ENCODE results near the gene GSG1L.

GSG1L gene

DNA sequence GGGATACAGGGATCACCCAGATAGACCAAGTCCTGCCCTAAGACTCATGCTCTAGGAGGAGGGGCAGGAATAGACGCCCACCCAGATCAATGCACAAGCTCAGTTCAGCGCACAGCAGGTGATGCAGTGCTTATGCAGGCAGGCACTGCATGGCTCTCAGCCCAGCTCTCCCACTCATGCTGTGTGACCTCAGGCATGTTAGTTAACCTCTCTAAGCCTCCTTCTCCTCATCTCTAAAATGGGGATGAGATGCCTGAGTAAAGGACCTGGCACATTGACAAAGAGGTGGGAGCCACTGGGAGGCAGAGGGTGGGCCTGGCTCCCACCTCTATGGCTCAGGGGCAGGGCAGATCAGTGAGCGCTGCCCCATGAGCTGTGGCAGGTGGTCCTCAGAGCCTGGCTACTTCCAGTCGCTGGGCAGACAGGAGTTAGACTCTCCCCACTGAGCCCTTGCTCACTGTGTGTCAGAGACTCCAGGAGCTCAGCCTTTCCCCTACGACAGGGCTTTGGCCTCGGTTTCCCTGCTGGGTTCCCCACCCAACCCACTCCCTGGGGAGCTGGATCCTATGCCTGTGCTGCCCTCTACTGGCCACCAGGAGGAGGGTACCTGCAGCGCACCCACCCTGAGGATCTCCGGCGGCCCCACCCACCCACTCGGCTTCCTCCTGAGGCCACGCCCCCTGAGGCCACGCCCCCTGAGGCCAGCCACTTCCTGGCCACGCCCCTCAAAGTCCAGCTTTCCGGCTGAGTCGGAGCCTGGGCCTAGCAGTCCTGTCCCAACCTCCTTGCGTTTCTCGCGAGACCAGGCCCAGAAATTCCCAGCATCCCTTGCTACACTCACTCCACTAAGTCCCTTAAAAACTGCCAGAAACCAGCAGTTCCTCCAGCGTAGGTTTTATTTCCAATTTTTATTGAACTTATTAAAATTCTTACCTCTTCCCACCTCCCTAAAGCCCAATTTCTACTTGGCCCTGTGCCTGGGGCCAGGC is 196.1 kb downstream of the GSG1L start:
- TF ChIP-seq ZBTB7A (IDR thresholded peaks at IDR 0.05; ENCODE audit: low read depth) (0 out of 2 replicates have a peak, but pooled peaks have one; percentile 65), EP300 (IDR thresholded peaks at IDR 0.05; ENCODE audit: borderline replicate concordance) (no peak), RAD21 (IDR thresholded peaks at IDR 0.05; ENCODE audit: low read depth) (peak; percentile 88), CREB1 (IDR thresholded peaks at IDR 0.05; ENCODE audit: low read depth) (no peak), TCF12 (IDR thresholded peaks at IDR 0.05; ENCODE audit: low read depth) (peak; percentile 23; the same call in 1 of the 2 replicates)

- TF ChIP-seq, protein P1, sequence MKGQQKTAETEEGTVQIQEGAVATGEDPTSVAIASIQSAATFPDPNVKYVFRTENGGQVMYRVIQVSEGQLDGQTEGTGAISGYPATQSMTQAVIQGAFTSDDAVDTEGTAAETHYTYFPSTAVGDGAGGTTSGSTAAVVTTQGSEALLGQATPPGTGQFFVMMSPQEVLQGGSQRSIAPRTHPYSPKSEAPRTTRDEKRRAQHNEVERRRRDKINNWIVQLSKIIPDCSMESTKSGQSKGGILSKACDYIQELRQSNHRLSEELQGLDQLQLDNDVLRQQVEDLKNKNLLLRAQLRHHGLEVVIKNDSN (IDR thresholded peaks at IDR 0.05): no peak
- TF ChIP-seq MAX (IDR thresholded peaks at IDR 0.05) (no peak), NFIC (IDR thresholded peaks at IDR 0.05) (no peak), CREB1 (IDR thresholded peaks at IDR 0.05; ENCODE audit: low read depth) (no peak), TEAD4 (IDR thresholded peaks at IDR 0.05) (no peak), CEBPB (IDR thresholded peaks at IDR 0.05) (no peak), FOXM1 (IDR thresholded peaks at IDR 0.05; ENCODE audit: borderline replicate concordance, low read depth) (no peak), EP300 (IDR thresholded peaks at IDR 0.05; ENCODE audit: borderline replicate concordance) (no peak), TAF1 (IDR thresholded peaks at IDR 0.05; ENCODE audit: low read depth) (no peak), YY1 (IDR thresholded peaks at IDR 0.05; ENCODE audit: low read depth) (no peak), TCF12 (IDR thresholded peaks at IDR 0.05; ENCODE audit: low read depth) (no peak), RAD21 (IDR thresholded peaks at IDR 0.05; ENCODE audit: low read depth) (no peak), EGR1 (IDR thresholded peaks at IDR 0.05) (no peak)
- TF ChIP-seq, protein P2, sequence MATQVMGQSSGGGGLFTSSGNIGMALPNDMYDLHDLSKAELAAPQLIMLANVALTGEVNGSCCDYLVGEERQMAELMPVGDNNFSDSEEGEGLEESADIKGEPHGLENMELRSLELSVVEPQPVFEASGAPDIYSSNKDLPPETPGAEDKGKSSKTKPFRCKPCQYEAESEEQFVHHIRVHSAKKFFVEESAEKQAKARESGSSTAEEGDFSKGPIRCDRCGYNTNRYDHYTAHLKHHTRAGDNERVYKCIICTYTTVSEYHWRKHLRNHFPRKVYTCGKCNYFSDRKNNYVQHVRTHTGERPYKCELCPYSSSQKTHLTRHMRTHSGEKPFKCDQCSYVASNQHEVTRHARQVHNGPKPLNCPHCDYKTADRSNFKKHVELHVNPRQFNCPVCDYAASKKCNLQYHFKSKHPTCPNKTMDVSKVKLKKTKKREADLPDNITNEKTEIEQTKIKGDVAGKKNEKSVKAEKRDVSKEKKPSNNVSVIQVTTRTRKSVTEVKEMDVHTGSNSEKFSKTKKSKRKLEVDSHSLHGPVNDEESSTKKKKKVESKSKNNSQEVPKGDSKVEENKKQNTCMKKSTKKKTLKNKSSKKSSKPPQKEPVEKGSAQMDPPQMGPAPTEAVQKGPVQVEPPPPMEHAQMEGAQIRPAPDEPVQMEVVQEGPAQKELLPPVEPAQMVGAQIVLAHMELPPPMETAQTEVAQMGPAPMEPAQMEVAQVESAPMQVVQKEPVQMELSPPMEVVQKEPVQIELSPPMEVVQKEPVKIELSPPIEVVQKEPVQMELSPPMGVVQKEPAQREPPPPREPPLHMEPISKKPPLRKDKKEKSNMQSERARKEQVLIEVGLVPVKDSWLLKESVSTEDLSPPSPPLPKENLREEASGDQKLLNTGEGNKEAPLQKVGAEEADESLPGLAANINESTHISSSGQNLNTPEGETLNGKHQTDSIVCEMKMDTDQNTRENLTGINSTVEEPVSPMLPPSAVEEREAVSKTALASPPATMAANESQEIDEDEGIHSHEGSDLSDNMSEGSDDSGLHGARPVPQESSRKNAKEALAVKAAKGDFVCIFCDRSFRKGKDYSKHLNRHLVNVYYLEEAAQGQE (IDR thresholded peaks at IDR 0.05; ENCODE audit: low read depth): no peak
These were observed 200.1 kb downstream of the GSG1L start for GRCh38 chr16:27863377-27863776.

DNA sequence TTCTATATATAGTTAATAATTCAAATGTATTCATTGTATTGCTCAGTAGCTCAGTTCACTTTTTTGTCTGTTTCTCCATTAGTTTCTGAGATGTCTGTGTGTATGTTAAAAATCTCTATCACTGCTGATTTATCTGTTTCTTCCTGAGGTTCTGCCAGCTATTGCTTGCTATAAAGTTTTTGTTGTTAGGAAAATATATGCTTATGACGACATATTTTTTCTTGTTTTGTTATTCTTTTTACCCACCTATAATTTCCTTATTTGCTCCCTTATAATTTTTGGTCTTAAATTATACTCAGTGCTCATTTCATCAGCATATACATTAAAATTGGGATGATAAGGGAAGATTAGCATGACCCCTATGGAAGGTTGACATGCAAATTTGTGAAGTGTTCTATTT is 200.6 kb downstream of the GSG1L start:
- TF ChIP-seq TAF1 (IDR thresholded peaks at IDR 0.05; ENCODE audit: low read depth) (no peak), MAX (IDR thresholded peaks at IDR 0.05) (no peak), TCF12 (IDR thresholded peaks at IDR 0.05; ENCODE audit: low read depth) (no peak), RAD21 (IDR thresholded peaks at IDR 0.05; ENCODE audit: low read depth) (no peak), CREB1 (IDR thresholded peaks at IDR 0.05; ENCODE audit: low read depth) (no peak), EP300 (IDR thresholded peaks at IDR 0.05; ENCODE audit: borderline replicate concordance) (no peak)
- TF ChIP-seq, protein P1 (IDR thresholded peaks at IDR 0.05): no peak

- TF ChIP-seq TCF12 (IDR thresholded peaks at IDR 0.05; ENCODE audit: low read depth): no peak
- TF ChIP-seq TEAD4 (IDR thresholded peaks at IDR 0.05): no peak
- TF ChIP-seq ZBTB7A (IDR thresholded peaks at IDR 0.05; ENCODE audit: low read depth): no peak
- TF ChIP-seq EP300 (IDR thresholded peaks at IDR 0.05; ENCODE audit: borderline replicate concordance): no peak
- TF ChIP-seq, protein P1 (IDR thresholded peaks at IDR 0.05): no peak
- TF ChIP-seq, protein P2 (IDR thresholded peaks at IDR 0.05; ENCODE audit: low read depth): no peak
- no peak for TF ChIP-seq RAD21 (IDR thresholded peaks at IDR 0.05; ENCODE audit: low read depth)
- TF ChIP-seq CEBPB (IDR thresholded peaks at IDR 0.05): no peak
- no peak for TF ChIP-seq YY1 (IDR thresholded peaks at IDR 0.05; ENCODE audit: low read depth)
- TF ChIP-seq MAX (IDR thresholded peaks at IDR 0.05): no peak
- TF ChIP-seq FOXM1 (IDR thresholded peaks at IDR 0.05; ENCODE audit: borderline replicate concordance, low read depth): no peak
- no peak for TF ChIP-seq TAF1 (IDR thresholded peaks at IDR 0.05; ENCODE audit: low read depth)
- no peak for TF ChIP-seq CREB1 (IDR thresholded peaks at IDR 0.05; ENCODE audit: low read depth)
- TF ChIP-seq NFIC (IDR thresholded peaks at IDR 0.05): no peak
- TF ChIP-seq EGR1 (IDR thresholded peaks at IDR 0.05): no peak
These were observed 203.4 kb downstream of the GSG1L start for GRCh38 chr16:27860091-27860490.

GRCh38 chr16:27859020-27859419 is 204.5 kb downstream of the GSG1L start:
- TF ChIP-seq TCF12 (IDR thresholded peaks at IDR 0.05; ENCODE audit: low read depth) (no peak), RAD21 (IDR thresholded peaks at IDR 0.05; ENCODE audit: low read depth) (peak; percentile 7; the same call in 1 of the 2 replicates)
